ENCODE results near the gene DBP. TPM values are rescaled to one million over a fixed set of nuclear protein-coding genes. Genes with fewer than 3 reads are reported as not detected.
A peak's percentile ranks its signal among the peaks of the same experiment; 100 is the strongest.

DBP gene
- total and polyA plus RNA-seq, 2 of the 13 experiments (the other 11 are each of a cell fraction or from before 2014, with no cell fraction given), result 1.7 to 5.8 TPM

DNA sequence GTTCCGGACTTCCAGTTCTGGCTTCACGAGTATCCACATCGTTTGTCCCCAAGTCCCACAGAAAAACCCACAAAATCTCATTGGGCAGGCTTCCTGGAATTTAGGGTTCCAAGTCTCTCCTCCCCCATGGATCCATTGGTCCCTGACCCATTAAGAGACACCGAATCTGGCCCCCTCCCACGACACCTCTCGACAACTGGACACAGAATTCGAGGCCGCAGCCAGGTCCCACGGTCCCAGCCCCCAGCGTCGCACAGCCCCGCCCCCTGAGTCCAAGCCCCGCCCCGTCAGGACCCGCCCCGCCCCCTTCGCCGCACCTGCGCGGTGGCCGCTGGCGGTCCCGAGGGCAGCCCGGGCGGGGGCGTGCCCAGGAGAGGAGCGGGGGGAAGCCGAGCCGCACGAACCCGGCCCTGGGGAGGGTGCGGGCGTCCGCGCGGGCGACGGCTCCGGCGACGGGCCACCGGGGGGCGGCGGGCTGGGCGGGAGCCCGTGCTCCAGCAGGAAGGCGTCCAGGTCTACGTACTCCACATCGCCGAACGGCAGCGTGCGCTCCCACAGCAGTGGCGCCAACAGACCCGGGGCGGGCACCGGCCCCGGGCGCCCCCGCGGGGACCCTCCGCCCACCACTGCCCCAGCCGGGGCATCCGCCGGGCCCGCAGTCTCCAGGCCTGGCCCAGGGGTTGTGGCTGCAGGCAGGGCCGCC, 1.8 kb downstream of the DBP start (continued):
- TF ChIP-seq ZFP41 (CRISPR knock-in tag; IDR thresholded peaks at IDR 0.05; ENCODE audit: borderline replicate concordance) (no peak), PRDM4 (CRISPR knock-in tag; IDR thresholded peaks at IDR 0.05; ENCODE audit: borderline replicate concordance) (no peak), HBP1 (CRISPR knock-in tag; IDR thresholded peaks at IDR 0.05; ENCODE audit: low read depth) (no peak), SPEN (CRISPR knock-in tag; IDR thresholded peaks at IDR 0.05; ENCODE audit: low read depth) (0 out of 2 replicates have a peak, but pooled peaks have one; percentile 46), ZNF543 (CRISPR knock-in tag; IDR thresholded peaks at IDR 0.05) (no peak), AKAP8 (CRISPR knock-in tag; IDR thresholded peaks at IDR 0.05) (no peak), ZNF354B (CRISPR knock-in tag; IDR thresholded peaks at IDR 0.05) (no peak), MXI1 (IDR thresholded peaks at IDR 0.05; ENCODE audit: borderline replicate concordance, low read depth, low read length) (peak; percentile 34; the same call in 1 of the 3 replicates), ZNF570 (CRISPR knock-in tag; IDR thresholded peaks at IDR 0.05; ENCODE audit: borderline replicate concordance) (no peak), ZMYM2 (CRISPR knock-in tag; IDR thresholded peaks at IDR 0.05) (no peak), KLF13 (CRISPR knock-in tag; IDR thresholded peaks at IDR 0.05) (no peak), ZNF678 (CRISPR knock-in tag; IDR thresholded peaks at IDR 0.05) (no peak), ZKSCAN8 (CRISPR knock-in tag; IDR thresholded peaks at IDR 0.05; ENCODE audit: borderline replicate concordance) (no peak), ZNF790 (CRISPR knock-in tag; IDR thresholded peaks at IDR 0.05; ENCODE audit: borderline replicate concordance) (0 out of 2 replicates have a peak, but pooled peaks have one; percentile 37), ZBTB20 (CRISPR knock-in tag; IDR thresholded peaks at IDR 0.05; ENCODE audit: borderline replicate concordance, low read depth) (no peak), RORA (CRISPR knock-in tag; IDR thresholded peaks at IDR 0.05) (no peak), TAF15 (IDR thresholded peaks at IDR 0.05; ENCODE audit: low read depth, low read length, poor library complexity, severe bottlenecking) (no peak), ARNTL (CRISPR knock-in tag; IDR thresholded peaks at IDR 0.05) (no peak), ZMAT5 (CRISPR knock-in tag; IDR thresholded peaks at IDR 0.05; ENCODE audit: borderline replicate concordance, low read depth) (no peak), MLLT10 (CRISPR knock-in tag; IDR thresholded peaks at IDR 0.05) (no peak), ZNF333 (CRISPR knock-in tag; IDR thresholded peaks at IDR 0.05; ENCODE audit: borderline replicate concordance) (0 out of 2 replicates have a peak, but pooled peaks have one; percentile 14), EHMT2 (IDR thresholded peaks at IDR 0.05; ENCODE audit: borderline replicate concordance, low read depth, low read length) (no peak), IKZF1 (IDR thresholded peaks at IDR 0.05) (no peak)
- TF ChIP-seq, protein P1, sequence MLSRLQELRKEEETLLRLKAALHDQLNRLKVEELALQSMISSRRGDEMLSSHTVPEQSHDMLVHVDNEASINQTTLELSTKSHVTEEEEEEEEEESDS (CRISPR knock-in tag; IDR thresholded peaks at IDR 0.05; ENCODE audit: borderline replicate concordance), result no peak
- TF ChIP-seq, protein P2, sequence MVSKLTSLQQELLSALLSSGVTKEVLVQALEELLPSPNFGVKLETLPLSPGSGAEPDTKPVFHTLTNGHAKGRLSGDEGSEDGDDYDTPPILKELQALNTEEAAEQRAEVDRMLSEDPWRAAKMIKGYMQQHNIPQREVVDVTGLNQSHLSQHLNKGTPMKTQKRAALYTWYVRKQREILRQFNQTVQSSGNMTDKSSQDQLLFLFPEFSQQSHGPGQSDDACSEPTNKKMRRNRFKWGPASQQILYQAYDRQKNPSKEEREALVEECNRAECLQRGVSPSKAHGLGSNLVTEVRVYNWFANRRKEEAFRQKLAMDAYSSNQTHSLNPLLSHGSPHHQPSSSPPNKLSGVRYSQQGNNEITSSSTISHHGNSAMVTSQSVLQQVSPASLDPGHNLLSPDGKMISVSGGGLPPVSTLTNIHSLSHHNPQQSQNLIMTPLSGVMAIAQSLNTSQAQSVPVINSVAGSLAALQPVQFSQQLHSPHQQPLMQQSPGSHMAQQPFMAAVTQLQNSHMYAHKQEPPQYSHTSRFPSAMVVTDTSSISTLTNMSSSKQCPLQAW (CRISPR knock-in tag; IDR thresholded peaks at IDR 0.05), result no peak

All from HepG2 (cell line).